Activated CD8-positive, alpha-beta memory T cell treated with anti-CD3 and anti-CD28 coated beads for 24 hours (primary cell): ENCODE results near the gene DPYSL5.
A peak's percentile ranks its signal among the peaks of the same experiment; 100 is the strongest.

Experiments
- DNase-seq: peaks from one replicate; pipeline ENCODE4 v3.0.0-alpha.2; 2020

Gene DPYSL5

DNA sequence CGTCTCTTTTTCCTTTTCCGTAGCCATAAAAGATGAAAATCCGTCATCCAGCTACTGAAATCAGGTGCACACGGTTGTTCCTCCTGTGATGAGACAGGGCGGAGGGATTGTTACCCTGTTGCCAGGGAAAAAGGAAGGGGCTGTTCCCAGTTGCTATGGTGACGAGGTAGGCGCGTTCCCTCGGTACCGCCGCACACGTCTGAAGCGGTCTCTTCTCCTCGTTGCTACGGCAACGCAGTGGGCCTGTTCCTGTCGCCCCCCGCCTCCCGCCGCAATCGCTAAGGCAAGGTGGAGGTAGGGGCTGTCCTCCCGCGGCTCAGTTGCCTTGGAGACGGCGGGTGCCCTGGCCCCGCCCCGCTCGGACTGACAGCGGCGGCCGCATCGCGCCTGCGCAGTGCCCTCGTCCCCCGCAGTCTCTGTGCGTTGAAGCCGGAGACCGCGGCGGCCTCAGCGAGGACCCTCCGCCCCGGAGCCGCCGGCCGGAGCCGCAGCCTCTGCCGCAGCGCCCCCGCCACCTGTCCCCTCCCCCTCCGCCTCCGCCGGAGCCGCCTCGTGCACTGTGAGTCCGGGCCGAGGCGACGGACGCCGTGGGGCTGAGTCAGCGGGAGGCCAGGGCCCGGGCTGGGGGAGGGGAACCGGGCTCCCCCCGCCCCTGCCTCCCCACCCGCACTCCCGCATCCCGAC, 122.5 kb downstream of the DPYSL5 start, which contains the start of gene MAPRE3:
TSS of gene MAPRE3 (plus strand) at position 394 of the 684 bp plus-strand sequence. CDS start 51,582 bp downstream, outside the sequence.
- DNase-seq = peak; percentile 91

DNA sequence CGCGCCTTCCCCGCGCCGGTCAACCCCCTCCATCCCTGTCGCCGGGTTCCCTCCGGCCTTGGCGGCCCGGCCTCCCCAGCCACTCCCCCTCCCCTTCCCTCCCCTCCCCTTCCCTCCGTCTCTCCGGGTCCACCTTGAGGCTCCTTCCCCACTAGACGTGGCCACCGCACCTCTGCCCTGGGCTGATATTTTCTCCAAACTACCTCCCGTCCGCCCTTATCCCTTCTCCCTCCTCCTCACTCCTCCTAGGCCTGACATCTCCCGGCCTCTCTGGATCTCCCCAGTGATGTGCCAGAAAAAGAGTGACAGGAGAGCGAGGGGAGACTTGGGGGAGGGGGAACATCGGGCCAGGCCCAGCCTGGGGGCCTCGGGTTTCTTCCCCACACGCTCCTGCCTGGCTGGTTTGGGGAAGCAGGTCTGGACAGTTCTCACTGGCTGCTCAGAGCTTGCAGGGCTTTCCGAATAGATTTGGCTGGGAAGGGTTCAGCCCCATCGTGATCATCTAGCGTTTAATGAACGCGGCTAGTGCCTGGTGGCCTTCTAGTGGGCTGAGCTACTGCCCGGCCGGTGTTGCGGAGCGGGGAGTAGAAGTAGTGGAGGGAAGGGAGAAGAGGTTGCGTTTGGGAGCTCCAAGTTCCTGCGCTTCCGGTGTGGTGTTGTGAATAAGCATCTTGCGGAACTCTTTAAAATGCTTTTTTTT, 123.1 kb downstream of the DPYSL5 start:
- DNase-seq = peak; percentile 61

DNA sequence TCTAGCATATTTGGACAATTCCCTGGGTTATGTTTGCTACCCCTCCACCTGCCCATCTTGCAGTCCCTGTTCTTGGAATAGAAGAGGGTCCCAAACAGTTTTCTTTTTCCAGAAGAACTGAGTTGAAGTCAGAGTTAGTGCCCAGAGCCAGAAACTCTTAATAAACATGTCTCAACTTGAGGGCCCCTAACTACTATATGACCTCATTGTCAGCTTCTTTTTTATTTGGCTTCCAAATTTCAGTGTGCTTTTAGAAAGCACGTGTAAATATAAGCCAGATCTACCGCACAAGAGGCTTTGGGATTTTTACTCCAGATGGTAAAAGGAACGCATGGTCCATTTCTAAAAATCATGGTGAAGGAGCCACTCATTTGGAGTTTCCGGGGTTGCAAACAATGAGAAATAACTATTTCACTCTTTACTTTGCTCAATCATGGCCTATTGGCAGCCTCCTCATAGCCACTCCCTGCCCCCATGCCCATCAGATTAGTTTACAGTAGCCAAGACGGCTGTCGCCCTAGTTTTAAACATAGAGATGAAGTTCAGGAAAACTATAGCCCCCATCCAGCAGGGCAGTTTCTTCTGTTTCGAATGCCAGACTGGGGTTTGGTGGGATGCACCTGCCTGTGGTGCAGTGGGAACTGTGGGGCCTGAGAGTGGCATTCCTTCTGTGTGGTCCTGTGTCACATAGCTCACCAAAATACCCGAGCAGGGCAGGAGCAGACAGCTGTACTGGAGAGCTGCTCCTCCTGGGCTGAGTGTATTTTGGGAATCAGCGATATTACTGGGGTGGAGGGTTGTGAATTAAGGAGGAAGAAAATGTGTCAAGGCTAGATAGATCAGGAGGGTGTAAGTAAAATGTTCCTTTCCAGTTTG, 124.2 kb downstream of the DPYSL5 start:
- no peak for DNase-seq

DNA sequence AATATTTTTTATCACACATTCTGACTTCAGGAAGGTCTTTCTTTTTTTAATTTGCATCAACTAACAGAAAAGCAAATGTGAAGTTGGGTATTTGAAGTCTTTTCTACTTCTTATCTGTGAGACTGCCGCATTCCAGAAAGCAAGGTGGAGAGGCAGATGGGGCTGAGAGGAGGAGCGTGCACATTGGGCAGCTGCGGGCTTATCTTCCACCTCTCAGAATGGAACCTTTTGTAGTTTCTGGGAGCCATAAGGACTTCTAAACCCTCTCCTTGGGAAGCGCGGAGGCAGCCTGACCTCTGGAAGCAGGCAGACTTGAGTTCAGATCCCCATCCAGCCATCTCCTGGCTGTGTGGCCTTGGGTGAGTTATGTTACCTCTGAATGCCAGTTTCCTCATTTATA, 126.4 kb downstream of the DPYSL5 start:
- no peak for DNase-seq

DNA sequence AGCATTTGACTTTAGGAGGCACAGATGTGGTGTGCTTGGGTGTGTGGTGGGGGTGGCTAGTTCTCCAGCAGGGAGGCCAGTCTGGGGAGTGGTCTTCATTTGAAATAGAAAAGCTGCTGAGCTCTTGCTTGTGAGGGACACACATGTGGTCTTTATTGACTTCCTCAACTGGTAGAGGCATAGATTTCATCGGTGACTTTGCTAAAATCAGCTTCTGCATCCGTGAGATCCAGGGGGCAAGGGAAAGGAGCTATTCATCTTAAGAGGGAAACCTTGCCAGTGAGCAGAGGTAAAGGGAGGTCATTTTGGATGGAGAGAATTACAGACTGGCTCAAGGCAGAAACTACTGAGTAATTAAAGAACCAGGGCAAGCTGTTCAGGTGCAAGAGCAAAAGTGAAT, 127.2 kb downstream of the DPYSL5 start:
- no peak for DNase-seq

DNA sequence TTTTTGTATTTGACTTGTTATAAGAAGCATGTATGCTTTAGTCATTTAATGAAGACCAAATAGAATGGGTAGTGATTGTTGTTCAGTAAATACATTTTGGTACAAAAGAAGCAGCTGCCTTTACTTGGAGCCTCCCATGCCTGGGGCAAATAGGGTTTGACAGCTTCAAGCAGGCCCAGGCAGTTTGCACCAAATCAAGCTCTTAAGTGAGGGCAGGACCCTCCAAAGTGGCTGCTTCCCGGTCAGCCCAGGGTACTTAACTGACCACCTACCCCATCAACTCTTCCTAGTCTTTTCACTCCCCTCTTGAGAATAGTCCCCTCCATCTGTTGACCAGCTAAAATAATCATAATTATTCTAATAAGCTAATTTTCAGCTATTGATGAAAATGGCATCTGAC, 127.7 kb downstream of the DPYSL5 start:
- no peak for DNase-seq

DNA sequence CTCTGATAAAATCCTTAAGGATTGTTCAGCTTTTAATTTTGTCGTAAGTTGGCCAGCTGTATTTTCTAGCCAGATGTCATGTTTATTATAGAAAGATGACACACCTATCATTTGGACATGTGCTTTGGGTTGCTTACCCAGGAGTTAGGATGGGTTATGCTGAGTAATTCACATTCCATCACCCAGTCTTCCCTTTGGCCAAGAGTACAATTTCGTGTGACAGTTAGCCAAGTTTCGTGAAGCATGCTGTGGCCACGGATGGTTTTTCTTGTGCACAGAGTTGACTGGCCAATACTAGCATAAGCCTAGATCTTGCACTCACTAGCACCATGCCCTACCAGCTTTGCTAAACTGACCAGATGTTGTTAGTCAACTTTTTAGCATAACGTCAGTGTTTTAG, 128.3 kb downstream of the DPYSL5 start:
- DNase-seq = no peak

DNA sequence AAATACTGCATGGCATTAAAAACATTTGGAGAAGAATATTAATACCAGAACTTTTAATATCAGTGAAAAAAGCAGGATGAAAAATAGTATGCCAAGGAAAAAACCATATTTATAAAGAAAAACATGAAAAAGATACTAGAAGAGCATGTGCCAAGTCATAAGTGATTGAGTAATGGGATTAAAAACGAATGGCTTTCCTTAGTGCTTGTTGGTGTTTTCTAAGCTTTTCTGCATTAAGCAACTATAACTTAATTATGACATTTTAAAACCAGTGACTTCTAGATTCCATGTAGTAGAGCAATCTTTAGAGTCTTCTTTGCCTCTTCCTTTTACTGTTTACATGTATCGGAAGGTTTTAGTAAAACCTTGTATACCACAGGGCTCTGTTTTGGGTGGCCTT, 129.1 kb downstream of the DPYSL5 start:
- no peak for DNase-seq

DNA sequence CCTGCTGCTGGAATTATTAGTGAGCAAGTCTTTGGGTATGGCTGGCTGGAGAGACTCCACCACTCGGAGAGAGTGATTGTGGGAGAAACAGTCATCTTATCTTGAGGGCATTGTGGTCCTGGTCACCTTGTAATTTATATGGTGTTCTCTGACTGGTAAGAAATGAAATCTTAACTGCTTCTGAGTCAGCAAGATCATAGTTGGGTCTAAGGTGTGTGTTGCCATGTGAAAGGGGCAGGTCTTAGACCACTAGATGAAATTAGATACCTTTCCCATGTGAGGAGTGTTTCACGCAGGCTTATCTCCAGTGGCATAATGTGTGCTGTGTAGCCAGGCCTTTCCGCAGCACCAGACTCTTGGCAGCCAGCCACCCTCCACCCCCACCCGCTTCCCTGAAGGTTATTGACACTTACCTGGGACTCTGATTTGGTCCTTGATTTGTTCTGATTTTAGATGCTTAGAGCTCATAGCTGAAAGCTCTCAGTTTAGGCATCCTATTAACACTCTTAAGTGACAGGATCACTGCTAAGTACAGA, 130.2 kb downstream of the DPYSL5 start:
- DNase-seq = no peak

DNA sequence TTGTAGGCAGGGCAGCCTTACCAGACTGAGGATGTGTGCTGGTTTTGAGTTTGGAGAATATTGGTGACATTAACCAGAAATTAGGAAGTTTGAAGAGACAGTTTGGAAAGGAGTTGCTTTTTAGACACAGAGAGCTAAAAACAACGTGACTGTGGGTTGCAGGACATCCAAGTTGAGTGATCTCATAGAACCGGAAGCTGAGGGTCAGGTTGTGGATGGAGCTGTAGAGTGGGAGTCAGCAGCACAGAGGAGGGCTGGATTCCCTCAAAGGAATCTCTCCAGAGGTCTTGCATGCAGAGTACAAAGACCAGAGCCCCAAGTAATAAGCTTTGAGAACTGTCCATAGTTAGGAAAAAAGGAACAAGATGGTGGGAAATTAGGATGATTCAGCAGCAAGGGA, 131.8 kb downstream of the DPYSL5 start:
- no peak for DNase-seq

DNA sequence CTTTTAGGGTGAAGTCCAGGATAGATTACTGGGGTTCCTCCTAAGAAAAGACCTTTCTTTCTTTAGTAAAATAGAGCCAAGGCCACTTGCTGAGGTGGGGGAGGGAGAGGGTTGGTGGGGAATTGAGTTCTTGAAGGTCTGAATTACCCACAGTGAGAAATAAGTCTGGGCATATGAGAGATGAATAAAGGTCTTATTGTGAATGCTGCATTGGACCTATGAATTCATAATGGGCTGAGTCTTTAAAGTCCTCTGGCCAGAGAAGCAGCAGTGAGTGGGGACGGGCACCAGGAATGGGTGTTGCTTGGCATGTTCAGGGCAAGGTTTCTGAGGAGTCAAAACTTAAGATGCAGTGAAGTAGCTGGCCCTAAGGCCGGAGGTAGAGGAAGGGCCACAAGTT, 133.0 kb downstream of the DPYSL5 start:
- no peak for DNase-seq

DNA sequence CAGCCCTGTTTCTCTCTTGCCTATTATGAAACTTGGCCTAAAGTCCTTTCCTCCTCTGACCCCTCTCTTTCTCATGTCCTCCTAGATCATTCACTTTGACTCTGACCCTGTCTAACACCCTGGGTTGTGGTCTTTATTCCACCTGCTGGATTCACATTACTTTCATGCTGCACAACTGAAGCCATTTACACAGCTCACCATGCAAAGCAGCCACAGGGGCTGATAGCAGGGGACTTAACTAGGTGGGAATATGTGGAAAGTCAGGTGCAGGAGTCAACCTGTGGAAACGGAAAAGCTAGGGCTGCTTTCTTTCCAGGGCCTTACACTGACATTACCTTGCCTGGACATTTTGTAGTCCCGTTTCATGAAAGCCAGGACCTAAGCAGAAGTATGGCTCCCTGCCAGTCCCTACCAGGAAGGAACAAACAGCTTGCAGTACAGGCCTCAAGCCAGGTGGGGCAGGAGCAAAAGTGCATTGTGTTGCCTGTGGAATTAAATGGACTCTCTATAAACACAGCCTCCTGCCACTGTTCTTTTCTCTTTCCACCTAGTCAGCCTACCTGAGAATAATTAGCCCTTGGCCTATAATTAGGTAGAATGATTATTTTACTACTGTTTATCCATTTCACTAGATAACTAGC, 134.3 kb downstream of the DPYSL5 start:
- no peak for DNase-seq

DNA sequence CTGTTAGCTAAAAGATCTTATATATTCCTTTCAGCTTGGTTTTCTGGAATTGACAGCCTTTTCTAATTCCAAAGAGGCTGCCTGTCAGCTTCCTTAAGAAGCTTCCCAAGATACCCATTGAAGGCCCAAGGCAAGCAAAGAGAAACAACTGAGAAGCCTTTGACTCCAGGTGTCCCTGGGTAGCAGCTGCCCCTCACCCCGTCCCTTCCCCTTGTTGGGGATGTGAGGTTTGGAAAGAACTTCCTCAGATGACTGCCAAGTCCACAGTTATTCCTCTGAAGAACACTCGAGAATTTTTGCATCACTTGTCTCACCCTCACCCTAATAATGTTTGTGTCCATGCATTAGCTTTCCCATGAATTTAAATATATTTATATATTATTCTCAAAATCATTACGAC, 135.8 kb downstream of the DPYSL5 start:
- DNase-seq = no peak

DNA sequence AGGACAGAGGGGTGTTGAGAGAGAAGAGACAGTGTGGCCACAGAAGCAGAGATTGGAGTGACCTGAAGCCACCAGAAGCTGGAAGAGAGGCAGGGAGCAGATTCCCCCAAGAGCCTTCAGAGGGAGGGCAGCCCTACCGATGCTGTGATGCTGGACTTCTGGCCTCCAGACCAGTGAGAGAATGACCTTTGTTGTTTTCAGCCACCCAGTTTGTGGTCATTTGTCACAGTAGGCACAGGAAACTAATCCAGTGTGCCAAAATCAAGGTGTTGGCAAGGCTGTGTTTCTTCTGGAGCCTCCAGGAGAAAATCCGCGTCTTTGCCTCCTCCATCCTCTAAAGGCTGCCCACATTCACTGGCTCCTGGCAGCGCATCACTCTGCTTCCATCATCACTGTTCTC, 137.9 kb downstream of the DPYSL5 start:
- DNase-seq = no peak

DNA sequence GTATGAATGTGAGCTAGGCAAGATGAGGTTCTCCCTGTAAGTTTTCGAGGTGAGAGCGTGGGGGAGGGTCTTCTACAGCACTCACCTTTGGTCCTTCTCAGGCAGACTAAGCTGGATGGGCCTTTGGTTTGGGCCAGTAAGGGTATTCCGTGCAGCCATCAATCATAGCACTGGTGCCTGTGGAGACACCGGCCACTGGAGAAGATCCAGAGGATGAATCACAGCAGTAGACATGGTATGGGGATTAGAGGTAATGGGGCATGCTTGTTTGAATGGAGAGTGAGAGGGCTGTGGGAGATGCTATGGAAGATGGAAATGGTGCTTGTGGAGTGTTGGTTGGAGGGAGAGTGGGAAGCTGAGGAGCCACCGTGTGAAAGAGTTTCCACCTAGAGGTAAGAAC, 138.6 kb downstream of the DPYSL5 start:
- no peak for DNase-seq

DNA sequence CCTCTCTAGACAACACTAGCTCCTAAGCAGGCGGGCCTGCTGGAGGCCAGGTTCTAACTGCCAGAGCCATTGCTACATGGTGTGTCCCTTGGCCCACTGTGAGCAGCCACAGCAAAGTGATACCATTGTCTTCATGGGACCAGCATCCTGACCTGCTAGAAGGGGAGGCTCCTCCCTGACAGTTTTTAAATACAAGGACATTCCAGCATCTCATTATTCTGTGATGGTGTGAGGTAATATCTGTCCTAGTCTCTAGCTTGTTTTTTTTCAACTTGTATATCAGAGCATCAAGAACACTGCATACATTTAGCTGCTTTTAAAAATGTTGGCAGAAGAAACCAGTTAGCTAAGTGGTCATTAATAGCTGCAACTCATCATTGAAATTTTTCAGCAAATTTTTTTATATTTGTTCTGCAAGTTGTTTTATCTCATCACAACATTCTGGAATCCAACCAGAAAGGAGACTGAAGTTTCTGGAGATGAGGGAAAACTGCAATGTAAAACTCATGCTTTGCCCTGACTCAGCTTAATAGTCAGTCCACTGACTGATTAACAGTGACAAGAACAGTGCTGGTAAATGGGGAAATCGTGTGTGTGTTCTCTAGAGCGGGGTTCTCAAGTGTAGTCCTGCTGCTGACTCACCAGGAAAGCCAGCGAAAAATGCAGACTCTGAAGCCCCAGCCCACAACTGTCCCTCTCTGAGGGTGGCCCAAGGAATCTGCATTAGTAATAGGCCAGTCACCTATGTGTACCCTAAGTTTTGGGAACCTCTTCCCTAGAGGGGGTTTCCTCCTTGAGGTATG, 140.3 kb downstream of the DPYSL5 start:
- no peak for DNase-seq

DNA sequence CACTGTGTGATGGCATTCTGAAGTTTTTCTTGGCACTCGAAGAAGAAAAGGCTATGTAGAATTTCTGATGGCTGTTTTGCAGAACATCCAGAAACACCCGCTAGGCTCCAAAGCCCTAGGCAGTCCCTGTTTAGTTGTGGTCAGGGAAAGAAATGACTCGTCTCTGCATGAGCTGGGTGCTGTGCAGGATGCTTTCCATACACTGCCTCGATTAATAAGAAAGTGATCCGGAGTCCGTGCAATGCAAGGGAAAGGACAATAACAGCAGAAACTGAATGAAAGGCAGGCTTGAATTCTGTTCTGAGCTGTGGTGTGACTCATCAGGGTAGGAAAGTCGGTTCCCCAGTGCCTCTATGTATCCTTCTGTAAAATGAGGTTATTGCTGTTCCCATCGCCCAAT, 141.2 kb downstream of the DPYSL5 start:
- no peak for DNase-seq

DNA sequence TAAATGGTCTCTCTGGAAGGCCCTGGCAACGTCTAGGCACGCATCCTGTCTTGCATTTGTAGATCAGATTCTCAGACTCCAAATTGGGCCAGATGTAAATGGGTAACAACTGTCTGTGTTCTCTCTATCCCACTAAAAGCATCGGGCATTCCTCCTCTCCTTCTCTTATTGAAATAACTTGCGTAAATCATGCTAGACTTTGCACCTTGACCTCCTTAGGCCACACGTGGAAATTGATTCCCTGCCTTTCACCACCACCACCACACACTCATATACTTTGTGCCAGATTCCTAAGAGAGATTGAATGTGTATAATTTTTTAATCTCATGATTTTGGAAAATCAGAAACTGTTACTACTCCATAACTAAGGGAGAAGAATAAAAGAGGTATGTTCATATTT, 143.8 kb downstream of the DPYSL5 start:
- no peak for DNase-seq

DNA sequence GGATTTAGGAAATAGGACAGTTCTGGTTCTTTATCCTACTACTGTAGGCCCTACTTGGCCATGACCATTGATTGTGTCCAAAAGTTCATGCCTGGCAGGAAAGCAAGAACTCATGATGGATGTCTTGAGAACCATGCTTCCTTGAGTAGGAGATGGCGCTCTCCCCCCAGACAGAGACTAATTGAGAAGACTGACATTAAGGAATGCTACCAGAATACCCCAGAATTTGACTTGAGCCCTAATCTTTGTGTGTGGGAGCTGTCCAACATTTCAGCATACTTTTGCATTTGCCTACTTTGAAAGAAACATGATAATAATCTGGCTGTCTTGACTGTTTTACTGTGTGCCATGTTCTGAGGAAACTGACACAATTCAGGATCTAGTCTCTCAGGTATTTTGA, 145.8 kb downstream of the DPYSL5 start:
- DNase-seq = no peak

DNA sequence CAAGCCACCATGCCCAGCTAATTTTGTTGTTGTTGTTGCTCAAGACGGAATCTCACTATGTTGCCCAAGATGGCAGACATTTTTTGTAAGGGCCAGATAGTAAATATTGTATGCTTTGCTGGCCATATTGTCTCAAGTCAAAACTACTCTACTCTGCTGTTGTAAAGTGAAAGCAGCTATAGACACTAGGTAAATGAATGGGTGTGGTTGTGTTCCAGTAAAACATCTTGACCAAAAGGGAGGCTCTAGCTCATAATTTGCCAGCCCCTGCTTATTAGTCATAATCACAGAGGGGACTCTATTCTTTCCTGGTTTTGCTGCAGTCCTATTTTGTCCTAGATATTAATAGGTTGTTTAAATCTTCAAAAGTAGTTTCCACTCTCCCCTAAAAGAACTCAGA, 147.1 kb downstream of the DPYSL5 start:
- no peak for DNase-seq

DNA sequence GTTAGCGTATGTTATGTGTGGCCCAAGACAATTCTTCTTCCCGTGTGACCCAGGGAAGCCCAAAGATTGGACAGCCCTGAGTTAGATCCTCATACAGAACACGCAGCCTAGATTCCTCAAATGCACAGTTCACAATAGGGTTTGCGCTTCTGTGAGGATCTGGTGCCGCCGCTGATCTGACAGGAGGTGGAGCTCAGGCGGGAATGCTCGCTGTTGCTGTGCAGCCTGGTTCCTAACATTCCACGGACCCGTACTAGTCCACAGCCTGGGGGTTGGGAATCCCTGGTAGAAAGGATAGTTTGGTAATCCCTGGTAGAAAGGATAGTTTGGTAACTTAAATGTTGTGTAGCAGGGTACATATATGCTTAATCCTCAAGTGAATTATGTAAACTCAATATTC, 149.5 kb downstream of the DPYSL5 start:
- DNase-seq = no peak

DNA sequence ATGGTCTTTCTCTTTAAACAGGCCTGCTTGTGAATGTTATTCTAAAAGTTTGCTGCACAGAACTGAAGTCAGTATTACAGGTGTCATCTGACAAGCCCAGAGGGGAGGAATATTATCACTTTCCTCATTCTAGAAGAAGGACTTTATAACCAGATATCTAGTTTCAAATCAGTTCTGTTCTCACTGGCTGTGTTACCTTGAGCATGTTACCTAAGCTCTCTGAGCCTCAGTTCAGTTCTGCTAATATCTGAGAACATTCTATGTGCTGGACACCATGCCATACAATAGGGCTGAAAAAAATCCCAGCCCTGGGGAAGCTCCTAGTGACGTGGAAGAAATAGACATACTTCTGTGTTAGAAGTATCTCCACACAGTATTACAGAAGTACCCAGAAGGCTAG, 150.4 kb downstream of the DPYSL5 start:
- DNase-seq = no peak
